Pancreas (tissue), 10 donors: ENCODE results near the gene SMC5. TPM values are rescaled to one million over a fixed set of nuclear protein-coding genes. Genes with fewer than 3 reads are reported as not detected.

ENCODE experiments used
- ATAC-seq, 4 donors: fragments of 200-7000 bp; cut with Tn5 transposase; one replicate each; pipeline versions ENCODE4 v1.8.0 to v1.9.1; 2020; ENCODE audit warnings: mild to moderate bottlenecking in 4 of 4, moderate library complexity in 4 of 4
- DNase-seq, 6 donors: peaks; one replicate each; pipeline ENCODE4 v3.0.0-alpha.2; 2020
- FAIRE-seq: peaks from 2 replicates; lab custom pipeline; 2012; peaks lifted over from hg19 to GRCh38; lab: Jason Lieb, UNC
- H3K27ac ChIP-seq, 4 donors: fragments of 200-600 bp; sonication (generic); 1 replicate in 3 of 4; 2 replicates in 1 of 4; pipeline versions ENCODE4 v1.5.0 to v1.8.0; 2020
- H3K27me3 ChIP-seq, 4 donors: fragments of 200-600 bp; one replicate each; pipeline ENCODE4 v1.8.0; 2021
- H3K36me3 ChIP-seq, 3 donors: fragments of 200-600 bp; sonication (generic) in 1 of 3; one replicate each; pipeline versions ENCODE4 v1.5.0 to v1.8.0; 2020 to 2021
- H3K4me1 ChIP-seq, 3 donors: fragments of 200-600 bp; one replicate each; pipeline ENCODE4 v1.8.0; 2021
- H3K4me3 ChIP-seq, 4 donors: fragments of 200-600 bp; sonication (generic) in 2 of 4; one replicate each; pipeline versions ENCODE4 v1.5.0 to v1.8.0; 2020 to 2021
- H3K9me3 ChIP-seq, 4 donors: fragments of 200-600 bp; one replicate each; pipeline ENCODE4 v1.8.0; 2021
- WGBS, 2 donors: extraction: QIAGEN DNeasy Blood & Tissue Kit; methylation state at CpG; one replicate each; pipeline ENCODE4 v1.1.7; 2013; 5-methylcytosine and 5-hydroxymethylcytosine counted together
- intact Hi-C, 3 donors: fragments of 100-400 bp; cut with DNase I; formaldehyde crosslinking; loops; one replicate each; pipeline versions ENCODE4 v1.11.1 to v1.14.2; 2022
- polyA plus RNA-seq, 2 donors: library from polyadenylated mRNA; stranded (reverse); fragments of 200-250 nt; gene quantifications; one replicate each; pipeline ENCODE4 v1.2.3, GENCODE V29; 2013
- total RNA-seq, 6 donors: library from RNA; stranded (reverse); fragmentation: NEBNext Ultra II Directional in 4 of 6; extraction: Animal tissue kit (Norgen Biotek cat#: 25700) in 4 of 6; gene quantifications; one replicate each; pipeline versions ENCODE4 v1.2.1 to v1.2.4, GENCODE V29; 2021 to 2023
- TF ChIP-seq, protein P1 (sequence below), 4 donors: fragments of 200-600 bp; sonication (generic) in 3 of 4; IDR thresholded peaks; one replicate each; pipeline versions ENCODE4 v1.5.0 to v1.8.0; 2021; ENCODE audit warnings: antibody characterized with exemption in 4 of 4
- donor health status: healthy with polysubstance abuse.
- donor health status: DM: no; HTN: no; CAD: no; lungs with moderate emphysema.
- donor health status: DM: no; HTN: no; CAD: no.
- donor health status: control.
- donor health status: control.
- donor health status: Bipolar disorder and iron deficiency.
- donor health status: DM: yes; HTN: yes; CAD: no.
- donor health status: DM: no; HTN: no; CAD: no.
- donor health status: DM: no; HTN: no; CAD: no.
- donor health status: DM: yes; HTN: yes; CAD: no.

Gene SMC5
- total and polyA plus RNA-seq, 8 donors, result 6.1 to 23.2 (median 14.5) TPM

DNA sequence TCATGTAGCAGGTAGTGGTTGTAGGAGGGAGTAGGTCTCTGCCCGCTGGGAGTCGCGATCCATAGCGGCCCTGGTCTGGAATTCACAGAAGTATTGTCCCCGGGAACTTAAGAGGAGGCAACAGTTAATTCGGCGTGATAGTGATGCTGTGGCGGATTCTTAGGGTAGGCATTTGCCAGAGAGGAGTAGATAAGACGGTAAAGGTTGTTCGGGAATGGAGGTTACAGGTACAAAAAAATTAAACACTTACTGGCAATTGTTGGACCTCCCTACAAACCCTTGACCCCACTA lies 679 bp downstream of the SMC5 start:
- H3K9me3 ChIP-seq, result peaks cover 0 to 3% (median 0%) of the 10 kb centered on the region in 4 donors
- H3K27me3 ChIP-seq, result no peaks in the 10 kb centered on the region
- no peak for FAIRE-seq
- DNase-seq, result no peak
- H3K4me3 ChIP-seq, result peak overlapping the region; percentile 65 to 84 (median 72)
- peaks cover 0 to 4% (median 4%) of the 10 kb centered on the region in 3 donors for H3K36me3 ChIP-seq
- 0 to 1% methylated on average over 10 of the region's 10 CpGs for WGBS, 2 donors
- peak overlapping the region; percentile 88 to 99 (median 96) for H3K27ac ChIP-seq
- no peak for ATAC-seq
- intact Hi-C loops, result no loop called here
- TF ChIP-seq, protein P1, sequence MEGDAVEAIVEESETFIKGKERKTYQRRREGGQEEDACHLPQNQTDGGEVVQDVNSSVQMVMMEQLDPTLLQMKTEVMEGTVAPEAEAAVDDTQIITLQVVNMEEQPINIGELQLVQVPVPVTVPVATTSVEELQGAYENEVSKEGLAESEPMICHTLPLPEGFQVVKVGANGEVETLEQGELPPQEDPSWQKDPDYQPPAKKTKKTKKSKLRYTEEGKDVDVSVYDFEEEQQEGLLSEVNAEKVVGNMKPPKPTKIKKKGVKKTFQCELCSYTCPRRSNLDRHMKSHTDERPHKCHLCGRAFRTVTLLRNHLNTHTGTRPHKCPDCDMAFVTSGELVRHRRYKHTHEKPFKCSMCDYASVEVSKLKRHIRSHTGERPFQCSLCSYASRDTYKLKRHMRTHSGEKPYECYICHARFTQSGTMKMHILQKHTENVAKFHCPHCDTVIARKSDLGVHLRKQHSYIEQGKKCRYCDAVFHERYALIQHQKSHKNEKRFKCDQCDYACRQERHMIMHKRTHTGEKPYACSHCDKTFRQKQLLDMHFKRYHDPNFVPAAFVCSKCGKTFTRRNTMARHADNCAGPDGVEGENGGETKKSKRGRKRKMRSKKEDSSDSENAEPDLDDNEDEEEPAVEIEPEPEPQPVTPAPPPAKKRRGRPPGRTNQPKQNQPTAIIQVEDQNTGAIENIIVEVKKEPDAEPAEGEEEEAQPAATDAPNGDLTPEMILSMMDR (IDR thresholded peaks at IDR 0.05), result no peak
- peaks cover 14 to 58% (median 54%) of the 10 kb centered on the region in 3 donors for H3K4me1 ChIP-seq

DNA sequence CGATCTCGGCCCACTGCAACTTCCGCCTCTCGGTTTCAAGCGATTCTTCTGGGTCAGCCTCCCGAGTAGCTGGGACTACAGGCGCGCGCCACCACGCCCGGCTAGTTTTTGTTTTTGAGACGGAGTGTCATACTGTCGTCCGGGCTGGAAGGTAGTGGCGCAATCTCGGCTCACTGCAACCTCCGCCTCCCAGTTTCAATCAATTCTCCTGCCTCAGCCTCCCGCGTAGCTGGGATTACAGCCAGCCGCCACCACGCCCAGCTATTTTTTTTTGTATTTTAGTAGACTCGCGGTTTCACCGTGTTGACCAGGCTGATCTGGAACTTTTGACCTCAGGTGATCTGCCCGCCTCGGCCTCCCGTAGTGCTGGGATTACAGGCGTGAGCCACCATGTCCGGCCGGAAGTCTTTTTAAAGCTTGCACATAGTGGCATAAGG lies 1.2 kb downstream of the SMC5 start:
- FAIRE-seq (no peak), ATAC-seq (no peak), DNase-seq (peak in 4 of 6 donors; percentile 13 to 45 (median 25))
- TF ChIP-seq, protein P1 (IDR thresholded peaks at IDR 0.05), result no peak
- no peaks in the 10 kb centered on the region for H3K27me3 ChIP-seq
- intact Hi-C loops, result no loop called here
- H3K4me3 ChIP-seq, result peak overlapping the region in 3 of 4 donors; percentile 66 to 84 (median 77)
- H3K4me1 ChIP-seq, result peaks cover 14 to 52% (median 50%) of the 10 kb centered on the region in 3 donors
- H3K9me3 ChIP-seq, result no peaks in the 10 kb centered on the region
- H3K36me3 ChIP-seq, result peaks cover 0 to 10% (median 10%) of the 10 kb centered on the region in 3 donors
- 45 to 53% methylated on average over 30 of the region's 30 CpGs for WGBS, 2 donors
- H3K27ac ChIP-seq, result peak overlapping the region in 3 of 4 donors; percentile 88 to 99 (median 95)

DNA sequence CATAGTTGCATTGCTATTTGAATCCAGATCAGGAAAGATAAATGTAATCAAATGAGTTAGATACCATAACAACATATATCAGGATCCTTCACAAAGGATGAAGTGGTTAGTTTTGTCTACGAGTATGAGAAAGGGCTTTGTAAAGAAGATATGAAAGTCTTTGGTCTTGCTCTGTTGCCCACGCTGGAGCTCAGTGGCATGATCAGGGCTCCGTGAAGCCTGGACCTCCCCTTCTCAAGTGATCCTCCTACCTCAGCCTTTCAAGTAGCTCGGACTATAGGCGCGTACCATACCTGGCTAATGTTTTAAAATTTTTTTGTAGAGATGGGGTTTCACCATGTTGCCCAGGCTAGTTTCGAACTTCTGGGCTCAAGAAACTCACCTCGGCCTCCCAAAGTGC lies 1.8 kb downstream of the SMC5 start:
- ATAC-seq (no peak), DNase-seq (no peak), FAIRE-seq (no peak)
- peaks cover 0 to 16% (median 16%) of the 10 kb centered on the region in 3 donors for H3K36me3 ChIP-seq
- peak overlapping the region in 2 of 4 donors; percentile 66 to 84 for H3K4me3 ChIP-seq
- intact Hi-C loops, result no loop called here
- no peaks in the 10 kb centered on the region for H3K9me3 ChIP-seq
- 88 to 89% methylated on average over 8 of the region's 8 CpGs for WGBS, 2 donors
- no peaks in the 10 kb centered on the region for H3K27me3 ChIP-seq
- peak overlapping the region in 2 of 4 donors; percentile 95 to 99 for H3K27ac ChIP-seq
- H3K4me1 ChIP-seq, result peaks cover 14 to 47% (median 44%) of the 10 kb centered on the region in 3 donors
- TF ChIP-seq, protein P1 (IDR thresholded peaks at IDR 0.05), result no peak

DNA sequence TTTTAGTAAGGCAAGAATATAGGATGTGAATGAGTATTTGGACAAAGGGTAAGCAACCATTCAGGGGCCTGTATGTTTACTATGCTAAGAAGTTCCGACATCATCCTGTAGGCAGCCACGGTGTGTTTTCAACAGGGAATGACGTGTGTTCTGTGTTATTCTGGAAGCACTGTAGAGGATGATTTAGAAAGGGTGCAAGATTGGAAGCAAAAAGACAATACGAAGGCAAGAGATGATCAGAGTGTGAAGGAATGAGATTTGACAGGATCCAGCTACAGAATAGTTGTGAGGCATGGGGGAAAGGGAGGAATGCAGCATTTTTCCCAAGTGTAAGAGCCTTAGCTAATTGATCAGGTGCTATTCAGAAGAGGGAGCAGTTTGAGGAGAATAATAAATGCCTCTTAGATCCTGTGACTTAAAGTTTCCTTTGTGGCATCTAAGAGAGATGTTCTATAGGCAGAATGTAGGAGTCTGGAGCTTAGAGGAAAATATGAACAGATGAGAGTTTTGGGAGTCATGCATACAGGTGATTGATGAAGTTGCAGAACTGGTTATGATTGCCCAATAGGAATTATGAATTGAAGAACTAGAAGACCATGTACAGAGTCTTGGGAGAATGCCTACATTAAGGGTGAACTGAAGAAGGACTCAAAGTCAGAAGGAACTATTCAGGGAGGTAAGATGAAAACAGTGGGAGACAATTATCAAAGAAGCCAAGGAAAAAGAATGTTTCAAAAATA lies 2.5 kb downstream of the SMC5 start:
- H3K9me3 ChIP-seq, result no peaks in the 10 kb centered on the region
- peaks cover 14 to 47% (median 37%) of the 10 kb centered on the region in 3 donors for H3K4me1 ChIP-seq
- ATAC-seq (no peak), FAIRE-seq (no peak), DNase-seq (no peak)
- peaks cover 0 to 22% (median 21%) of the 10 kb centered on the region in 3 donors for H3K36me3 ChIP-seq
- TF ChIP-seq, protein P1 (IDR thresholded peaks at IDR 0.05), result no peak
- intact Hi-C loops, result no loop called here
- 53 to 55% methylated on average over 4 of the region's 4 CpGs for WGBS, 2 donors
- H3K27ac ChIP-seq, result peak overlapping the region in 2 of 4 donors; percentile 64 to 99
- no peaks in the 10 kb centered on the region for H3K27me3 ChIP-seq
- H3K4me3 ChIP-seq, result peak overlapping the region in 2 of 4 donors; percentile 66 to 84

DNA sequence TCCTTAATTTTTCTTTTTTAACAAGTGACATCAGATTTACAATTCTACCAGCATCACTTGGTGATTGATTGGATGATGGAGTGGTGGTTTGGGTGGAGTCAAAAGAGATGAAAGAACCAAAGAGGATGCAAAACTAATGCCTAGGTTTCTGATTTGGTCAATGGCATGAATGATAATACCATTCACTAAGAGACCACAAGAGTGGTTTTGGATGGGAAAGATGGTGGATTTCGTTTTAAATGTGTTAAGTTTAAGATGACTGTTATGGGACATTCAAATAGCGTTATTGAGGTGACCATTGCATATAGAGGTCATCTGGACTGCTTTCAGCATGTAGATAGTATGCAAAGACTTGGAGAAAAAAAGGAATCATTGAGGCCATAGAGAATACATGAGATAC lies 3.6 kb downstream of the SMC5 start:
- ATAC-seq (no peak), DNase-seq (no peak), FAIRE-seq (no peak)
- intact Hi-C loops, result no loop called here
- WGBS, 2 donors, result 93 to 94% methylated on average over 2 of the region's 2 CpGs
- Histone ChIP-seq H3K4me3 (no peak overlapping the region), H3K4me1 (peaks cover 14 to 41% (median 37%) of the 10 kb centered on the region in 3 donors), H3K9me3 (no peaks in the 10 kb centered on the region), H3K36me3 (peaks cover 0 to 29% (median 23%) of the 10 kb centered on the region in 3 donors), H3K27ac (peak overlapping the region in 2 of 4 donors; percentile 61 to 64), H3K27me3 (no peaks in the 10 kb centered on the region)
- TF ChIP-seq, protein P1 (IDR thresholded peaks at IDR 0.05), result no peak
